ENCODE results near the gene CDC34.

CDC34 gene

DNA sequence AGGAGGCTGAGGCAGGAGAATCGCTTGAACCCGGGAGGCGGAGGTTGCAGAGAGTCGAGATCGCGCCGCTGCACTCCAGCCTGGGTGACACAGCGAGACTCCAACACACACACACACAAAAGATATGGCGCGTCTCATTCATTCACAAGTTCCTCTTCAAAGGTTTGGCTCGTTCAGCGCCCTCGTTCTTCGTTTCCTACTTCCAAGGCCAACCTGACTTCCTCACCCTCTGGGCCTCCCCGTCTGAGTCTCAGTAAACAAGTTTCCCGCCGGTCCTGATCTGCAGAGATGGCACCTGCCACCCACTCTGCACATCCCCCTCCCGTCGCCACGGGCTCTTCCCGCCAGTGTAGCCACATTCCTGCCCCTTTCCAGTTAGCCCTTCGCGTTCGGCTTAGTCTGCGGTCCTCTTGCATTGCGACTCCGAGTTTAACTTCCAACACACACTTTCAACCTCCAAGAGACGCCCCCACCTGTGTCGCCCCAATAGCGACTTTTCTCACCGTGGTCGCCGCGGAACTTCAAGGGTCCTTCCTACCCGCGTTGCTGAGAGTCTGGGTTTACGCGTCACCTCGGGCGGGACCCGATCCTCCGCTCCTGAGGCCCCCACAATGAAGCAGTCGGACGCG, 39.5 kb downstream of the CDC34 start:
- Histone ChIP-seq H3K27ac (ENCODE audit: low read depth, low read length) (peak overlapping the region; percentile 88), H2AFZ (ENCODE audit: low read depth, low read length, severe bottlenecking) (peak overlapping the region; percentile 92)
- no peak for TF ChIP-seq EZH2phosphoT487 (conservative IDR thresholded peaks at IDR 0.05; ENCODE audit: low read length)
- TF ChIP-seq, protein P1, sequence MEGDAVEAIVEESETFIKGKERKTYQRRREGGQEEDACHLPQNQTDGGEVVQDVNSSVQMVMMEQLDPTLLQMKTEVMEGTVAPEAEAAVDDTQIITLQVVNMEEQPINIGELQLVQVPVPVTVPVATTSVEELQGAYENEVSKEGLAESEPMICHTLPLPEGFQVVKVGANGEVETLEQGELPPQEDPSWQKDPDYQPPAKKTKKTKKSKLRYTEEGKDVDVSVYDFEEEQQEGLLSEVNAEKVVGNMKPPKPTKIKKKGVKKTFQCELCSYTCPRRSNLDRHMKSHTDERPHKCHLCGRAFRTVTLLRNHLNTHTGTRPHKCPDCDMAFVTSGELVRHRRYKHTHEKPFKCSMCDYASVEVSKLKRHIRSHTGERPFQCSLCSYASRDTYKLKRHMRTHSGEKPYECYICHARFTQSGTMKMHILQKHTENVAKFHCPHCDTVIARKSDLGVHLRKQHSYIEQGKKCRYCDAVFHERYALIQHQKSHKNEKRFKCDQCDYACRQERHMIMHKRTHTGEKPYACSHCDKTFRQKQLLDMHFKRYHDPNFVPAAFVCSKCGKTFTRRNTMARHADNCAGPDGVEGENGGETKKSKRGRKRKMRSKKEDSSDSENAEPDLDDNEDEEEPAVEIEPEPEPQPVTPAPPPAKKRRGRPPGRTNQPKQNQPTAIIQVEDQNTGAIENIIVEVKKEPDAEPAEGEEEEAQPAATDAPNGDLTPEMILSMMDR (IDR thresholded peaks at IDR 0.05; ENCODE audit: insufficient read depth, low read length, poor library complexity, severe bottlenecking): no peak

GRCh38 chr19:571566-571974, 40.0 kb downstream of the CDC34 start:
- H3K27ac ChIP-seq (ENCODE audit: low read depth, low read length): peak overlapping the region; percentile 88
- peaks cover 38% of the 10 kb centered on the region for H3K79me2 ChIP-seq (ENCODE audit: insufficient read depth, low read length)
- H3F3A ChIP-seq (ENCODE audit: insufficient read depth): peaks cover 14% of the 10 kb centered on the region
- H3K9ac ChIP-seq (ENCODE audit: low read length): peak overlapping the region; percentile 68
- no peaks in the 10 kb centered on the region for H3K9me2 ChIP-seq (replicated peaks; ENCODE audit: insufficient read depth, low read length)
- H3K27me3 ChIP-seq (ENCODE audit: low read length): no peaks in the 10 kb centered on the region
- H3K36me3 ChIP-seq (ENCODE audit: low read length): no peaks in the 10 kb centered on the region
- H3K4me3 ChIP-seq (ENCODE audit: insufficient read depth, low read length, poor library complexity, severe bottlenecking): peak overlapping the region; percentile 65
- peak overlapping the region; percentile 92 for H2AFZ ChIP-seq (ENCODE audit: low read depth, low read length, severe bottlenecking)
- H3K9me3 ChIP-seq (ENCODE audit: insufficient read depth, low read length): no peaks in the 10 kb centered on the region
- no peak for TF ChIP-seq EZH2phosphoT487 (conservative IDR thresholded peaks at IDR 0.05; ENCODE audit: low read length)
- TF ChIP-seq, protein P1 (IDR thresholded peaks at IDR 0.05; ENCODE audit: insufficient read depth, low read length, poor library complexity, severe bottlenecking): no peak
- H4K20me1 ChIP-seq (ENCODE audit: low read depth, low read length): no peaks in the 10 kb centered on the region
- peak overlapping the region; percentile 83 for H3K4me2 ChIP-seq (ENCODE audit: low read depth, low read length, poor library complexity, severe bottlenecking)

More for the DNA sequence above, 39.5 kb downstream of the CDC34 start:
- H3K4me3 ChIP-seq (ENCODE audit: insufficient read depth, low read length, poor library complexity, severe bottlenecking): peak overlapping the region; percentile 65
- no peaks in the 10 kb centered on the region for H3K27me3 ChIP-seq (ENCODE audit: low read length)
- no peaks in the 10 kb centered on the region for H3K9me3 ChIP-seq (ENCODE audit: insufficient read depth, low read length)
- H3K36me3 ChIP-seq (ENCODE audit: low read length): no peaks in the 10 kb centered on the region
- H3K79me2 ChIP-seq (ENCODE audit: insufficient read depth, low read length): peaks cover 33% of the 10 kb centered on the region
- H3F3A ChIP-seq (ENCODE audit: insufficient read depth): peaks cover 14% of the 10 kb centered on the region
- H3K9me2 ChIP-seq (replicated peaks; ENCODE audit: insufficient read depth, low read length): no peaks in the 10 kb centered on the region
- H3K9ac ChIP-seq (ENCODE audit: low read length): peak overlapping the region; percentile 68
- H3K4me2 ChIP-seq (ENCODE audit: low read depth, low read length, poor library complexity, severe bottlenecking): peak overlapping the region; percentile 83
- H4K20me1 ChIP-seq (ENCODE audit: low read depth, low read length): no peaks in the 10 kb centered on the region

DNA sequence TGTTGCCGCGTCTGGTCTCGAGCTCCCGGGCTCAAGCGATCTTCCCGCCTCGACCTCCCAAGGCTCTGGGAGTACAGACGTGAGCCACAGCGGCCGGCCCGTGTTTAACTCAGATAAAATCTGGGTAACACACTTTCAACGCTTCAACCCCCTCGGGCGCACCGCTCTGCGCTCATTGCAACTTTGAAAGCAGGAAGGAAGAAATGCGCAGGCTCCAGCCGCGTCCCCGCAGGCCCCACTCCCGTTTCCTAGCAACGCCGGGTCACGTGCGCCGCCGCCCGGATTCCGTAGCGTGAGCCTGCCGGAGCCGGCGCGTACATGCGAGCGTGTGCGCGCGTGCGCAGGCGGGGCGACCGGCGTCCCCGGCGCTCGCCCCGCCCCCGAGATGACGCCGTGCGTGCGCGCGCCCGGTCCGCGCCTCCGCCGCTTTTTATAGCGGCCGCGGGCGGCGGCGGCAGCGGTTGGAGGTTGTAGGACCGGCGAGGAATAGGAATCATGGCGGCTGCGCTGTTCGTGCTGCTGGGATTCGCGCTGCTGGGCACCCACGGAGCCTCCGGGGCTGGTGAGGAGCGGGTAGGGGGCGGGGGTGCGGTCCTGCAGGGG, 40.7 kb downstream of the CDC34 start, which contains the start of gene BSG:
Gene BSG (plus strand): TSS at position 457 of the 603 bp plus-strand sequence. CDS start 39 bp downstream, at position 496.
- TF ChIP-seq EZH2phosphoT487 (conservative IDR thresholded peaks at IDR 0.05; ENCODE audit: low read length): no peak
- TF ChIP-seq, protein P1 (IDR thresholded peaks at IDR 0.05; ENCODE audit: insufficient read depth, low read length, poor library complexity, severe bottlenecking): no peak
- Histone ChIP-seq H3K9ac (ENCODE audit: low read length) (peak within 1 kb of the TSS; percentile 80), H3K9me3 (ENCODE audit: insufficient read depth, low read length) (no peaks in the 10 kb centered on the region), H4K20me1 (ENCODE audit: low read depth, low read length) (no peaks in the 10 kb centered on the region), H3K9me2 (replicated peaks; ENCODE audit: insufficient read depth, low read length) (no peaks in the 10 kb centered on the region), H3K4me2 (ENCODE audit: low read depth, low read length, poor library complexity, severe bottlenecking) (peak within 1 kb of the TSS; percentile 83), H3F3A (ENCODE audit: insufficient read depth) (peaks cover 14% of the 10 kb centered on the region), H3K36me3 (ENCODE audit: low read length) (no peaks in the 10 kb centered on the region), H3K27ac (ENCODE audit: low read depth, low read length) (peak within 1 kb of the TSS; percentile 88), H3K4me3 (ENCODE audit: insufficient read depth, low read length, poor library complexity, severe bottlenecking) (peak within 1 kb of the TSS; percentile 70), H3K27me3 (ENCODE audit: low read length) (no peaks in the 10 kb centered on the region), H3K79me2 (ENCODE audit: insufficient read depth, low read length) (peaks cover 45% of the 10 kb centered on the region), H2AFZ (ENCODE audit: low read depth, low read length, severe bottlenecking) (peak within 1 kb of the TSS; percentile 92)
